ENCODE data around the gene LAMA2. TPM values are rescaled to one million over a fixed set of nuclear protein-coding genes. Genes with fewer than 3 reads are reported as not detected.

LAMA2 gene
- total RNA-seq, 1 donor from 2014 or later = 1.8 TPM

- Histone ChIP-seq H3K4me3 (ENCODE audit: insufficient read depth, low read depth, low read length) (no peak overlapping the region), H3K9ac (ENCODE audit: low read length) (no peak overlapping the region), H3K27me3 (ENCODE audit: insufficient read depth, low read length) (no peaks in the 10 kb centered on the region), H4K20me1 (ENCODE audit: insufficient read depth, low read length) (no peaks in the 10 kb centered on the region), H2AFZ (ENCODE audit: low read depth, low read length) (no peak overlapping the region), H3K36me3 (ENCODE audit: insufficient read depth, low read length) (no peaks in the 10 kb centered on the region), H3K4me2 (ENCODE audit: low read length) (no peak overlapping the region), H3K79me2 (ENCODE audit: insufficient read depth, low read length) (no peaks in the 10 kb centered on the region), H3K9me3 (ENCODE audit: insufficient read depth, low read depth, low read length) (no peaks in the 10 kb centered on the region), H3K27ac (ENCODE audit: low read depth, low read length) (no peak overlapping the region), H3K4me1 (ENCODE audit: insufficient read depth, low read length) (no peaks in the 10 kb centered on the region)
- FAIRE-seq = no peak
- Mint-ChIP-seq H3K9me3 (ENCODE audit: unreplicated experiment) (no peaks in the 10 kb centered on the region), H3K27ac (ENCODE audit: unreplicated experiment) (no peak overlapping the region), H3K4me3 (ENCODE audit: unreplicated experiment) (no peak overlapping the region), H3K27me3 (ENCODE audit: low read depth, unreplicated experiment) (no peaks in the 10 kb centered on the region), H3K36me3 (ENCODE audit: low read depth, unreplicated experiment) (peaks cover 14% of the 10 kb centered on the region), H3K4me1 (ENCODE audit: low read depth, unreplicated experiment) (peaks cover 3% of the 10 kb centered on the region)
- DNase-seq (ENCODE audit: low read depth) = no peak
- no peak for TF ChIP-seq CTCF (IDR thresholded peaks at IDR 0.05; ENCODE audit: insufficient read depth, low read depth, low read length)
- TF ChIP-seq EZH2 (IDR thresholded peaks at IDR 0.05; ENCODE audit: insufficient read depth, low read length) = no peak
Measured at GRCh38 chr6:129517288-129517687, 634.4 kb downstream of the LAMA2 start.

GRCh38 chr6:129519750-129520149, 636.8 kb downstream of the LAMA2 start:
- Mint-ChIP-seq H3K36me3 (ENCODE audit: low read depth, unreplicated experiment) (peaks cover 18% of the 10 kb centered on the region), H3K9me3 (ENCODE audit: unreplicated experiment) (no peaks in the 10 kb centered on the region), H3K27ac (ENCODE audit: unreplicated experiment) (no peak overlapping the region), H3K4me1 (ENCODE audit: low read depth, unreplicated experiment) (no peaks in the 10 kb centered on the region), H3K27me3 (ENCODE audit: low read depth, unreplicated experiment) (no peaks in the 10 kb centered on the region), H3K4me3 (ENCODE audit: unreplicated experiment) (no peak overlapping the region)
- Histone ChIP-seq H3K27ac (ENCODE audit: low read depth, low read length) (no peak overlapping the region), H4K20me1 (ENCODE audit: insufficient read depth, low read length) (no peaks in the 10 kb centered on the region), H3K79me2 (ENCODE audit: insufficient read depth, low read length) (no peaks in the 10 kb centered on the region), H3K9ac (ENCODE audit: low read length) (no peak overlapping the region), H3K27me3 (ENCODE audit: insufficient read depth, low read length) (no peaks in the 10 kb centered on the region), H3K36me3 (ENCODE audit: insufficient read depth, low read length) (no peaks in the 10 kb centered on the region), H3K4me3 (ENCODE audit: insufficient read depth, low read depth, low read length) (no peak overlapping the region), H3K4me2 (ENCODE audit: low read length) (no peak overlapping the region), H2AFZ (ENCODE audit: low read depth, low read length) (no peak overlapping the region), H3K9me3 (ENCODE audit: insufficient read depth, low read depth, low read length) (no peaks in the 10 kb centered on the region), H3K4me1 (ENCODE audit: insufficient read depth, low read length) (no peaks in the 10 kb centered on the region)
- no peak for TF ChIP-seq EZH2 (IDR thresholded peaks at IDR 0.05; ENCODE audit: insufficient read depth, low read length)
- TF ChIP-seq CTCF (IDR thresholded peaks at IDR 0.05; ENCODE audit: insufficient read depth, low read depth, low read length) = no peak
- no peak for FAIRE-seq
- no peak for DNase-seq (ENCODE audit: low read depth)

GRCh38 chr6:129521946-129522345, 639.0 kb downstream of the LAMA2 start:
- Mint-ChIP-seq H3K4me1 (ENCODE audit: low read depth, unreplicated experiment) (no peaks in the 10 kb centered on the region), H3K9me3 (ENCODE audit: unreplicated experiment) (no peaks in the 10 kb centered on the region), H3K27me3 (ENCODE audit: low read depth, unreplicated experiment) (no peaks in the 10 kb centered on the region), H3K4me3 (ENCODE audit: unreplicated experiment) (no peak overlapping the region), H3K36me3 (ENCODE audit: low read depth, unreplicated experiment) (peaks cover 12% of the 10 kb centered on the region), H3K27ac (ENCODE audit: unreplicated experiment) (no peak overlapping the region)
- no peaks in the 10 kb centered on the region for H3K4me1 ChIP-seq (ENCODE audit: insufficient read depth, low read length)
- H3K27me3 ChIP-seq (ENCODE audit: insufficient read depth, low read length) = no peaks in the 10 kb centered on the region
- no peak overlapping the region for H3K4me3 ChIP-seq (ENCODE audit: insufficient read depth, low read depth, low read length)
- H4K20me1 ChIP-seq (ENCODE audit: insufficient read depth, low read length) = no peaks in the 10 kb centered on the region
- H2AFZ ChIP-seq (ENCODE audit: low read depth, low read length) = no peak overlapping the region
- no peak overlapping the region for H3K27ac ChIP-seq (ENCODE audit: low read depth, low read length)
- DNase-seq (ENCODE audit: low read depth) = no peak
- no peaks in the 10 kb centered on the region for H3K79me2 ChIP-seq (ENCODE audit: insufficient read depth, low read length)
- no peak for TF ChIP-seq EZH2 (IDR thresholded peaks at IDR 0.05; ENCODE audit: insufficient read depth, low read length)
- TF ChIP-seq CTCF (IDR thresholded peaks at IDR 0.05; ENCODE audit: insufficient read depth, low read depth, low read length) = no peak
- H3K9me3 ChIP-seq (ENCODE audit: insufficient read depth, low read depth, low read length) = no peaks in the 10 kb centered on the region
- H3K36me3 ChIP-seq (ENCODE audit: insufficient read depth, low read length) = no peaks in the 10 kb centered on the region
- no peak overlapping the region for H3K4me2 ChIP-seq (ENCODE audit: low read length)
- no peak overlapping the region for H3K9ac ChIP-seq (ENCODE audit: low read length)
- FAIRE-seq = no peak
